Right renal pelvis (tissue), 4 donors: ENCODE data around the gene MRTFA. TPM values are rescaled to one million over a fixed set of nuclear protein-coding genes. Genes with fewer than 3 reads are reported as not detected.
A peak's percentile ranks its signal among the peaks of the same experiment; 100 is the strongest.
"Not testable (repeated sequence)": the region's sequence is repeated elsewhere in the genome, so short reads cannot be mapped to it uniquely, and the experiment has no call there.

Experiments used
- DNase-seq, 4 donors: peaks; one replicate each; pipeline ENCODE4 v3.0.0-alpha.2; 2013; ENCODE audit warnings: low read depth in 4 of 4, low spot score in 3 of 4, missing footprints in 1 of 4
- polyA plus RNA-seq, 4 donors: library from polyadenylated mRNA; unstranded; fragments of 120-200 nt; gene quantifications; one replicate each; pipeline ENCODE4 v1.2.1, GENCODE V29; 2013; ENCODE audit not compliant: insufficient read length in 4 of 4

MRTFA gene
- polyA plus RNA-seq, 4 donors, result 21.9 to 31.0 (median 24.3) TPM

DNA sequence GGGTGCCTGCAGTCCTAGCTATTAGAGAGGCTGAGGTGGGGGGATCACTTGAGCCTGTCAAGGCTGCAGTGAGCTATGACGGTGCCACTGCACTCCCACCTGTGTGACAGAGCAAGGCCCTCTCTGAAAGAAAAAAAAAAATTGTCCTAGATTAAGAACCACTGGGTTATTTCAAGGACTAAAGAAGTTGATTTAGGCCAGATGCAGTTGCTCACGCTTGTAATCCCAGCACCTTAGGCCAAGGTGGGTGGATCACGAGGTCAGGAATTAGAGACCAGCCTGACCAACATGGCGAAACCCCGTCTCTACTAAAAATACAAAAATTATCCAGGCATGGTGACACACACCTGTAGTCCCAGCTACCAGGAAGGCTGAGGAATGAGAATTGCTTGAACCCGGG lies 129.0 kb downstream of the MRTFA start:
- no peak for DNase-seq

GRCh38 chr22:40506762-40507161 lies 129.8 kb downstream of the MRTFA start:
- DNase-seq, result no peak

GRCh38 chr22:40504285-40505249 lies 132.0 kb downstream of the MRTFA start:
- DNase-seq, result no peak

DNA sequence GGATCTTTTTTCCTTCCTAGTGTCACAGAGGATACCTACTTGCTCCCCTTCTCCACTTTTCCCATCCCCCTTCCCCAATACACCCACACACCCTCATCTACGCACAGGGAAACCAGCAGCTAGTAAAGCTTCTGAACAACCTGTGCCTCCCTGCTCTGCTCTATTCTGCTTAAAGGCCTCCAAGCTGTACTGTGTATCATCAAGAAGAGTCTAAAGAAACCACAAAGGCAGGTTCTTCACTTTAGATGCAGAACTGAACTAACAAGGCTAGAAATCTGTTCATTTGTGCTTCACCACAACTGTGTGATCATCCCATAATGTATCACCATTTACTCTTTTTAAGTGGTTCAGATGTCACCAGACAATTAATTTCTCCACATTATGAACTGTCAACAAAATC lies 133.6 kb downstream of the MRTFA start:
- no peak for DNase-seq

GRCh38 chr22:40500465-40500786 lies 136.1 kb downstream of the MRTFA start:
- not testable (repeated sequence) for DNase-seq

DNA sequence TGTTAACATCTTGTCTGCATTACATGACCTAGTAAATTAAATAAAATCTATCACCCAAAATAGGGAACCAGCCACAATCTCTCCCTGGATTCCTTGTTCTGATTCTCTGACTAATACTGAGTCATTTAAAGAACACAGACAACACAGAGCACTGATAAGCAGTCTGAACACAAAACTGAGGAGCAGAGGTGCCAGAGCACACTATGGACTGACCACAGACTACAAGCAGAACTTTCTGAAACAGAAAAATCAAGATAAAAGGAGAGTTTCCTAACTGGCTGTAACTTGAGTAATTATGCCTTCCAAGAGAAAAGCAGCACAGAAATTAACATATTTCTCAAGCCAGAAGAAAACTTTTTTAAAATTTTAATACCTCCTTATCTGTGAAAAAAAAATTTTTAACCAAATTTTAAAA lies 137.3 kb downstream of the MRTFA start:
- no peak for DNase-seq

DNA sequence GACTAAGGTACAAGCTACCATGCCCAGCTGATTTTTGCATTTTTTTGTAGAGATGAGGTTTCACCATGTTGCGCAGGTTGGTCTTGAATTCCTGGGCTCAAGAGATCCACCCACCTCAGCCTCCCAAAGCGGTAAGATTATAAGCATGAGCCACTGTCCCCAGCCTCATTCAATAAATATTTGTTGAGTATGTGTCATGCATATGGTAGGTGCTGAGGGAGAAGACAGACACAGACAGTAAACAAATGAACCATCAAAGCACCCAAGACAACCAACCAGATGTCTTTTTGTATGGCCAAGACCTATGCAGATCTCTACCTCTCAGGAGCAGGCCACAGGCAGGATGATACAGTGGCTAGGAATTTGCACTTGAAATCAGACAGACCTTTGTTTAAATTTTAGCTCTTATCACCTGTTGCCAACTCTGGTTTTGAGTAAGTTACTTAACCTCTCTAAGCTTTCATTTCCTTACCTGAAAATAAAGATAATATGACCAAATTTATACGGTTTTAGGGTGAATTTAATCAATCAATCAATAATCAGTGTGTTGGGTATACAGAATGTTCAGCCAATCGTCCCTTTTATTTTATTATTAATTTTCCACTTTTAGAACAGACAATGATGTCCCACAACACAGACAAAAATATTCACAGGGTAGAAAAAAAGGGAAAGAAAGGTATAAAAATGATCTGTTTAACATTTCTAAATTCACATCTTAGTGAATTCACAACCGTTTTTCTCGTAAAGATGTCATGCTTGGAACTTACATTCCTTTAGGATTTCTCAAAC lies 137.9 kb downstream of the MRTFA start:
- no peak for DNase-seq

GRCh38 chr22:40493441-40493840 lies 143.1 kb downstream of the MRTFA start:
- no peak for DNase-seq

DNA sequence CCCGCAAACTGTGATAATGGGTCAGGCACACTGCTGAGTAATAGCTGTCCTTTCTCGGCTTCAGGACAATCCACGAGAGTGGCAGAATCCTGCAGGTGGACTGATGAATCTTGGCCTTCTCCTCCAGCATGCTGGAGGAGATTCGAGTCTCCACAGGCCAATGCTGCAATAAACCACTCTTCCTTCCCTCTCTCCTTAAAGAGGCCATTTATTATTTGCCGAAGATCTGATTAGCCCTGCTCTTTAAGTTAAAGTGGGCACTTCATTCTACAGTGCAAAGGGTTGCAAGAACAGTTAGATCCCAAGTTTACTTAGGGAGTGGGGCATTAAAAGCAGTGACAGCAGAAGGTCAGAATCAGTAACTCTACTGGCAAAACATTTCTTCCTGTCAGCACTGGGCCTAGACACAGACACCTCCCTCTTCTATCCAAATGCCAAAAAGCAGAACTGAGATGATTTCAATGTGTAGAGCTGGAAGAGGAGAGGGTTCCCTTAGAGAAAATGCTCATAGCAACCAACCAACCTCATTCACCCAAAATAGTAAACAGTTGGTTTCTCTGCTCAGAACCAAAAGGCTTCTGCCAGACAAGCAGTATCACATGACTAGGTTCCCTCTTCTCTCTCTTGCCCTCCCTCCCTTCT lies 144.4 kb downstream of the MRTFA start:
- no peak for DNase-seq

DNA sequence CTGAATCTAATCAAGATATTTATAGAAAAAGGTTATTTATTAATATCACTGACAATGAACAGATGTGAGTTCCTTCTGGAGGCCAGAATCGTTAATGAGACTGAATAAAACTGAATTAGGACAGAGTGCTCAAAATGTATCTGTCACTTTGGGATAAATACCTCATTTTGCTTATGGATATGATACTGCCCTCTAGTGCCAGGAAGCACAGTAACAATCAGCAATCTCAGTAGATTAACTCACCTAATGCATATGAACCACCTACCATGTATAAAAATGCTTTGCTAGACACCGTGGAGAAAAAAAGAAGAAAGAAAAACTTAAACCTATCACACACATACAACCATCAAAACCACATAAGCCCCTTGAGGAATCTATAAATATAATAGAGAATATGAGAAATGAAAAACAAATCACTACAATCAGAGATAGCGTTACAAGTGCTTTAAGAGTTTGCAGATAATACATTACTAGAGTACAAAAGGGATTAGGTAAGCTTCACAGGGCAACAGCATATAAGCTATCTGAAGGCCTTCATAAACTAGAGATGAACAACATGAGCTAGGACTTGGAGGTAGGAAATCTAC lies 148.8 kb downstream of the MRTFA start:
- no peak for DNase-seq

DNA sequence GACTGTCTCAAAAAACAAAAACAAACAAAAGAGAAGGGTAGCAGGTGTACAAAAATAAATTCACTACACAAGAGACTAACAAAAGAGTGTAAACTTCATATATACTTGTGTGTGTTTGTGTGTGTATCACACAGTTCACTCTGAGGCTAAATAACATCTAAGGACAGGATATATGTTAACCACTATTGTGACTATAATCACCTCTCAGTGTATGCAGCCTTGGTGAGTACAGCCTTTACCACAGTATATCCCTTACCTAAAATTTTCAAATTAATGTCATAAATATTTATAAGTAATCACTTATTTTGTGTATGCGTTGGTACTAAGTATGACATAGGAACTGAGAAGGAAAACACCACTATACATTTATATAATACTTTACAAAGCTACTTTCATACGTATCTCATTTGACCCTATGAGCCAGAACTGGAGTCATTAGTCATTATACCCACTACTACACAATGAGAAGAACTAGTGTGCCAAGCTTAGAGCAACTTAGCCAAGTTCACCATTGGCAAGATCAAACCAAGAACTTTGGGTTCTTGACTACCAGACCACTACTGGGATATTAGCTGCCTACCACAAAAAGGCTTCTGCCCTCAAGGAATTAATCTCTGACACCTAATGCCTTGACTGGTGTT lies 149.4 kb downstream of the MRTFA start:
- DNase-seq, result no peak

DNA sequence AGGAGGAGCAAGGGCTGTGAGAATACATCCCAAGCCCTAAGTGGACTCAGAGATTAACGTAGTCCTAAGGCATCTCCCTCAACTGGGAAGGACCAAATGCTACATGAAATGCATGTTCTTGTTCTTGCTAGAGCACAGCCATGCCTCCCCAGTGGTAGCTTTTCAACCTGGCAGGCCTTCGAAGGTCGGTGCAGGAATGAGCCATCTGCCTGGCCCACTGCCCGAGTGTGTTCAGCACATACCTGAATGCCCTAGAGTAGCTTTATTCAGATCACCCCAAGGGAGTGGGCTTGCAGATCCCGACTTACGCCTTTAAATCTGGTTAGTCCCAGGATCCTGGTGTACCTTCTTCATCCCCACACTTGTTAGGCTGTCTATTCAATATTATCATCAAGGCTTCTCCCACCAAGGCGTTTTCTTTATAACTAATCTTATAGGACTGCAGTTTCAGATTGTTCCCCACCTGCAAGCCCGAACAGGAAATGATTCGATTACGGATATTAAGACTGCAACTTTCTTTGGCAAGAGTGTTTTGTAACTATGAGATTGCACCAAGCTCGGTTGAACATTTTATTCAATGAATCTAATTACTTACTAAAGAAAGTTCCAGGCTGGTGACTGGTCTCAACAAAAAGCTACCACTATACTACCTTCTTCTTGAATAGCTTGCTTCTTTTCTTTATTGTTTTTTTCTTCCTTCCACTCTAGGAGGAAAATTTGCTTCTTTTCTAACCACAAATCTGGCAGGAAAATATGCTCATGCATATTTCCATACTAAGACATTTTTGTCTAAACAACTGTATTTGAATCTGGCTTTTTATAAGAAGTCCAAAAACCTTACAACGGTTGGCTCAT lies 150.5 kb downstream of the MRTFA start:
- no peak for DNase-seq

DNA sequence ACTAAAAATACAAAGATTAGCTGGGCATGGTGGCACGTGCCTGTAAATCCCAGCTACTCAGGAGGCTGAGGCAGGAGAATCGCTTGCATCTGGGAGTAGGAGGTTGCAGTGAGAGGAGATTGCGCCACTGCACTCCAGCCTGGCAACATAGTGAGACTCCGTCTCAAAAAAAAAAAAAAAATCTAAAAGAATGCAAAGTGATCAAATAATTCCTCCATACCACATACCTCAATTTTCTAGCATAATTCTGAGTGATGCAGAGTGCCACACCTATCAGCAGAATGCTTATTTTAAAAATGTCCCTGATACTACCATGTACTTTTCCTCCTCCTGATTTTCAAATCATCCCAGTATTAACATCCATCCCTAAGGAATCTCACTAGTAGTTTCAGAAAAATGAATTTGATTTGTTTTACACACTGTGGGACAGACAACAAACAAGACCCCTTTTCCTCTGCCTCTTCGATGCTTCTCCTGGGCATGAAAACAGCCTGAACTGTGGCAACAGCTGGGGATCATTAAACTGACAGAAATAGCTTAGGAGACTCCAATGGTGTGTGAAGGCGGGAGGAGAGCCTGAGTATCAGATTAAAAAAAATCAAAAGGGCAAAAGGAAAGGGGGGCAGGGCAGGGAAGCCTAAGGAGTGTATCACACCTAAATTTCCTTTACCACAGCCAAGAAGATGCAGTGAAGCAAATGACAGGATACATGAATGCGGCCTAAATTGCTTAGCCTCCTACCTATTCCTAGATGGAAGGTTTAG lies 151.4 kb downstream of the MRTFA start:
- peak; percentile 45 to 72 (median 69) for DNase-seq

DNA sequence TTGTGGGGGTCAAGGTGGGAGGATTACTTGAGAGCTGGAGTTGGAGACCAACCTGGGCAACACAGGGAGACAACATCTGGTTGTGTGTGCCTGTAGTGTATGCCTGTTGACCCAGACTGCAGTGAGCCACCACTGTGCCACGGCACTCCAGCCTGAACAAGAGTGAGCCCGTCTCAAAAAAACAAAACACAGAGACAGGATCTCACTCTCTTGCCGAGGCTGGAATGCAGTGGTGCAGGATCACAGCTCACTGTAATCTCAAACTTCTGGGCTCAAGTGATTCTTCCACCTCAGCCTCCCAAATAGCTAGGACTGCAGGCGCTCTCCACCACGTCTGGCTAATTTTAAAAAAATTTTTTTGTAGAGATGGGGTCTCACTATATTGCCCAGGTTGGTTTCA lies 153.6 kb downstream of the MRTFA start:
- DNase-seq, result no peak

DNA sequence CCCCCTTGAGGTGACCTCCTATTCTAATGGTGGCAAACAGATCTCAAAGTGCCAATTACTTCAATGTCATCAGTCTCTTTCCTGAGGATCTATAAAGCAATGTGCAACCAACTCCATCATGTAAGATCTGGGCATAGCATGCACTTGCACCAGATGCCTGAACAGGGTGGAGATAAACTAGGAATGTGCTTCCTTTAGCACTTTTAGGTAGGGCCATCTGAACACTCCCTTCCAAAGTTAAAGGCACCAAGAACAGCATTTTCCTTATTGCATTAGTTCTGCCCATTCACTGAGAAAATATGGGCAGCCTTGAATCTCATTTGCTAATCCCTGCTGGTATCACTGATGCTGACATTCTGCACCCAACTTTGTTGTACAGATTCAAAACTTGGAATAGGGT lies 154.1 kb downstream of the MRTFA start:
- DNase-seq, result no peak

GRCh38 chr22:40480996-40481395 lies 155.5 kb downstream of the MRTFA start:
- no peak for DNase-seq

- no peak for DNase-seq
Observed at GRCh38 chr22:40479887-40480538, 156.5 kb downstream of the MRTFA start.

GRCh38 chr22:40479126-40479800 lies 157.3 kb downstream of the MRTFA start:
- DNase-seq, result no peak
